Hindlimb muscle (tissue), 1 donor: Measurements from ENCODE around the gene CBX7. TPM values are rescaled to one million over a fixed set of nuclear protein-coding genes. Genes with fewer than 3 reads are reported as not detected.

ENCODE experiments used
- DNase-seq: peaks from one replicate; pipeline ENCODE4 v3.0.0-alpha.2; 2013
- polyA plus RNA-seq: library from polyadenylated mRNA; unstranded; fragments of 120-200 nt; gene quantifications from one replicate; pipeline ENCODE4 v1.2.1, GENCODE V29; 2013; ENCODE audit not compliant: insufficient read length

Gene CBX7
- polyA plus RNA-seq, 1 donor = 5.7 TPM

- no peak for DNase-seq
Measured at GRCh38 chr22:39090426-39091064, 61.9 kb downstream of the CBX7 start.

GRCh38 chr22:39089928-39090327, 62.6 kb downstream of the CBX7 start:
- no peak for DNase-seq

GRCh38 chr22:39088685-39089032, 63.8 kb downstream of the CBX7 start:
- no peak for DNase-seq

- peak; percentile 49 for DNase-seq
Measured at GRCh38 chr22:39087881-39088684, 64.4 kb downstream of the CBX7 start.

GRCh38 chr22:39087098-39087497, 65.4 kb downstream of the CBX7 start:
- DNase-seq = no peak

GRCh38 chr22:39084666-39085065, 67.8 kb downstream of the CBX7 start:
- DNase-seq = no peak

GRCh38 chr22:39083212-39084165, 69.0 kb downstream of the CBX7 start:
- no peak for DNase-seq

GRCh38 chr22:39081598-39081997, 70.9 kb downstream of the CBX7 start:
- DNase-seq = no peak

GRCh38 chr22:39081016-39081415, 71.5 kb downstream of the CBX7 start:
- DNase-seq = no peak

Other genes with a start within 250 kb of the CBX7 start
- 0.94 TPM for gene APOBEC3A, start 195.1 kb downstream of the CBX7 start, polyA plus RNA-seq
- 3.1 TPM for gene APOBEC3B, start 170.3 kb downstream of the CBX7 start, polyA plus RNA-seq
- gene APOBEC3C, start 138.4 kb downstream of the CBX7 start, polyA plus RNA-seq = 6.8 TPM
- gene APOBEC3D, start 131.6 kb downstream of the CBX7 start, polyA plus RNA-seq = 1.5 TPM
- 3.0 TPM for gene APOBEC3F, start 111.8 kb downstream of the CBX7 start, polyA plus RNA-seq
- gene APOBEC3G, start 75.4 kb downstream of the CBX7 start, polyA plus RNA-seq = 3.3 TPM
- not detected for gene APOBEC3H, start 55.4 kb downstream of the CBX7 start, polyA plus RNA-seq
- gene PDGFB, start 92.3 kb upstream of the CBX7 start, polyA plus RNA-seq = 26.6 TPM
- 2,719 TPM for gene RPL3, start 166.9 kb upstream of the CBX7 start, polyA plus RNA-seq
- gene SYNGR1, start 197.3 kb upstream of the CBX7 start, polyA plus RNA-seq = 13.0 TPM
- gene TAB1, start 247.1 kb upstream of the CBX7 start, polyA plus RNA-seq = 26.6 TPM